NCI-H1048 (cell line): ENCODE results near the gene ZCCHC7.
"Not testable (repeated sequence)": the region's sequence is repeated elsewhere in the genome, so short reads cannot be mapped to it uniquely, and the experiment has no call there.

Experiments
- DNase-seq: peaks from one replicate; lab custom pipeline; 2025; lab: John Stamatoyannopoulos, UW

The ZCCHC7 gene

GRCh38 chr9:37373621-37374020 lies 253.2 kb downstream of the ZCCHC7 start:
- DNase-seq: no peak

- DNase-seq: no peak
Measured at GRCh38 chr9:37374892-37375291, 254.5 kb downstream of the ZCCHC7 start.

DNA sequence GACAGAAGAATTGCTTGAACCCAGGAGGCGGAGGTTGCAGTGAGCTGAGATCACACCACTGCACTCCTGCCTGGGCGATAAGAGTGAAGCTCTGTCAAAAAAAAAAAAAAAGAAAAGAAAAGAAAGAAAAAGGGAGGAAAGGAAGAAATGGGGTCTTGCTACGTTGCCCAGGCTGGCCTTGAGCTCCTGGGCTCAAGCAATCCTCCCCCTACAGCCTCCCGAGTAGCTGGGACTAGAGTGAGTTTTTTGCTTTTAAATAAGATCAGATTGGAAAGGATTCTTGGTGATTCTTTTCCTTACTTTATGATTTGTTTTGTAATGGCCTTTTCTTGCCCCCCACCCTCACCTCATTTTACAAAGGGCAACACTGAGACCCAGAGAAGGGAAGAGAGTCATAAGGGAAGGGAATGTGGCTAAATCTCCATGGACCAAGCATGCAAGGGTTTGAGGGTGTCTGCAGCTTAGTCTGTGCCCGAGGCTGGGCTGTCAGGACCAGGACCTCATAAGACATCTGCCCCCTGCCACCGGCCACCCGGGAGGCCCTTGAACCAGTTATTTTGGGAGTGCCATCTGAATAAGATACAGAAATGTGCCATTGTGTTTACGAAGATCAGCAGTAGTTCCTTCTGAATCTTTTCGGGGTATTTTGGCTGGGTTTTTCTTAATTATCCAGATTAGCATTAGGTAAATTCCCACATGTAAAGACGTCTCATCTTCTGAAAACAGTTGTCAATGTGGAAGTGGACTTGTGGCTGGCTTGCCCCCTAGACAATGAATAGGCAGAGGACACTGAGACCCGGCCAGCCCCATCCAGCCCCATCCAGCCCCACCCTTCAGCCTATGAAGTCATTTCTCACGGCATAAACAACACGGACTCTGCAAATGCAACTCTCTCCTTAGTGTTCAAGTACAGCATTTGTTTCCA lies 257.6 kb downstream of the ZCCHC7 start:
- DNase-seq: no peak

- no peak for DNase-seq
Measured at GRCh38 chr9:37378613-37379004, 258.2 kb downstream of the ZCCHC7 start.

GRCh38 chr9:37379835-37380234 lies 259.5 kb downstream of the ZCCHC7 start:
- DNase-seq: no peak

DNA sequence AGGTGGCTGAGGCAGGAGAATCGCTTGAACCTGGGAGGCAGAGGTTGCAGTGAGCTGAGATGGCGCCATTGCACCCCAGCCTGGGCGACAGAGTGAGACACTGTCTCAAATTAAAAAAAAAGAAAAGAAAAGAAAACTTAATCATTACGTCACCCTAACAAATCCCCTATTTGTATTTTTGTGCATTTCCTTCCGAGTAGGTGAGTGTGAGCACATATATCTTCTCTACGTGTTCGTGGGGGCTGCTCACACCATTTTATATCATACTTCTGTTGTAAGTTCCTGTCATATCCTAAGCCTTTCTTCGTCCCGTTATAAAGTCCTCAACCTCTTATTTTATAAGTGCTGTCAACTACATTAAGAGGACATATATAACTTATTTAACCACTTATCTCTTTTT lies 260.2 kb downstream of the ZCCHC7 start:
- no peak for DNase-seq

DNA sequence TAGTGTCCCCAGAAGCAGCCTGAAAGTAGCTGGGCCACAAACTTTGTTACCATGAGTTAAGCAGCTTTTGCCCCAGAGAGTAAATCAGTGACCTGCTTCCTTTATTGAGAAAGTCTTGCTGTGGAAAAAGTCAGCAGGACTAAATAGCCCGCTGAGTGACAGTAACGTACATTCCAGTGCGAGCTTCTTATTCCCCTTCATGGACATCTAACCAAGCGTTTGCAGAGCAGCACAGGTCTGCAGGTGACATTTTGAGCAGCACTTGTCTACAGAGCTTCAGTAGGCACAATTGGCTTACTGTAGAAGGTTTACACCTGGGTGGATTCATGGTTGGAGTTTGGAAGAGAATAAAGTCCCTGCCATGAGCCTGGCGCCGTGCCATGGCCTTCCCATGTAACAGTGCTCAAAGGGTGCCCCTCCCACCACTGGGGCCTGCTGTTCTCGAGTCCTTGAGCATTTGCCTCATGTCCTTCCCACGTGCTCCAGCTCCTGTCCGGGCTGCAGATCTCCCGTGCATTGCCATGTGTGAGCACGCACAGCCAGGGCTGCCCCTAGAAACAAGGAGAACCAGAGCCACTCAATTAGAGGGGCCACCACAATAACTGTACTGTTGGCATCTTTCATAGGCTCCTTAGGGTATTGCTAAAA lies 260.8 kb downstream of the ZCCHC7 start:
- no peak for DNase-seq

- no peak for DNase-seq
Measured at GRCh38 chr9:37382161-37382981, 262.0 kb downstream of the ZCCHC7 start.

DNA sequence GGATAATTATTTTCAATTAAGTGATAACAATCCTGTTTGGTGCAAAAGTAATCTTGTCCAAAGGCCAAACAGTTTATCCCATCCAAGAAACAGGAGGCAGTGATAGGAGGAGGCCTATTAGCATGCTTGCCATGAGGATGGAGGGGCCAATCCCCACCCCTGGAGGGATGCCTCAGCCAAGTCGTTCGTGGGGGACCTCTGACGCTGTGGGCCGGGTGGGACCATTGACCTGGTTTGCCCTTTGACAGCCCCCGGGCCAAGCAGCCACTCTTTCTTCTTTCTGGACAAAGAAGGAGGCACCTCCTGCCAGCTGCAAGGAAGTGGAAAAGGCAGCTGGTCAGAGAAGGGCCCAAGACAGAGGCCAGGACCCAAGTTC lies 262.6 kb downstream of the ZCCHC7 start:
- no peak for DNase-seq

- no peak for DNase-seq
Measured at GRCh38 chr9:37383393-37383792, 263.0 kb downstream of the ZCCHC7 start.

- no peak for DNase-seq
Measured at GRCh38 chr9:37383876-37384746, 263.7 kb downstream of the ZCCHC7 start.

DNA sequence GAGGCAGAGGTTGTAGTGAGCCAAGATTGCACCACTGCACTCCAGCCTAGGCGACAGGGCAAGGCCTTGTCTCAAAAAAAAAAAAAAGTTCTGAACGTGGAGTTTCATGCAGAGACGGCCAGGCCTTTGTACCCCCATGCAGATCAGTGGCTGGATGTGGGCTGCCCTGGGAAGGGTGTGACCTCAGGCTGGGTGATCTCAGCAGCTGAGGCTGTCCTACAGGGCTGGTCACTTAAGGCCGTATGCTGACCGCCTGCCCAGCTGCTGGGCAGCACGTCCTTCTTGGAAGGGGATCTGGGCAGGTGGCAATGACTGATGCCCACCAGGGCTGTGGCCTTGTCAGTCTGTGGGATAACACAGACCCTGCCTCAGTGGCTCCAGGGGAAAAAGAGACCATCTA lies 264.9 kb downstream of the ZCCHC7 start:
- DNase-seq: no peak

GRCh38 chr9:37386988-37387387 lies 266.6 kb downstream of the ZCCHC7 start:
- DNase-seq: no peak

- no peak for DNase-seq
Measured at GRCh38 chr9:37390759-37391158, 270.4 kb downstream of the ZCCHC7 start.

DNA sequence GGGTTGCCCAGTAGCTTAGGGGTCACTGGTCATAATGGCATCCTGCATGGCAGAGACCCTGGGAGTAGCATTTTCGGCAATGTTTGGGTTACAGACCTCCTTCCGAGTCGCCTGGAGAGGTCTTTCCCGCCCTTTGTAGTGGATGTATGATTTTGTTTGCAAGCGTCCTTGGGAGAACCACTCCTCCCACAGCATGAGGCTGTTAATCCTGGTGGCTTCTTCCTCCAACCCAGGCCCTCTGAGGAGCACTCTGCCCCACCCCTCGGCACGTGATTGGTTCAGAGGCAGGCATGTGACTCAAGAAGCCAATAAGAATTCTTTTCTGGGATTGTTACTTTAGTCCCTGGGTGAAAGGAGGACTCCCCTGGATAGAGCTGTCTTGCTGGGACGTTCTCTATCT lies 271.9 kb downstream of the ZCCHC7 start:
- DNase-seq: no peak

DNA sequence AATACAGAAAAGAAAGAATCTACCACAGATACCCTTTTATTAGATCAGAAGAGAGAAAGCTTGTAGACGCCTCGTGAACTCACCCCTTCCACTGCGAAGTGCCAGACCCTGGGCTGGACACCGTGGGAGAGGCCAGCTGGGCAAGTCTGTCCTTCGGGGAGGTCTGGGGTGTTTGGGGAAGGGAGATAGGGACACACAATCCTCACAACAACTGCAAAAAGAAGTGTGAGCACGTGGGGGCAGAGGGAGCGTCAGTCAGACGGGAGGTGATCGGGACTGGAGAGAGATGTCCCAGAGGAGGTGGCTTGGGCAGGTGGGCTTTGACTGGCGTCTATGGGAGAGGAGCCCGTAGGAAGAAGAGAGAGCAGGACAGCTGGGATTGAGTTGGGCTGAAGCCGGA lies 274.9 kb downstream of the ZCCHC7 start:
- no peak for DNase-seq

DNA sequence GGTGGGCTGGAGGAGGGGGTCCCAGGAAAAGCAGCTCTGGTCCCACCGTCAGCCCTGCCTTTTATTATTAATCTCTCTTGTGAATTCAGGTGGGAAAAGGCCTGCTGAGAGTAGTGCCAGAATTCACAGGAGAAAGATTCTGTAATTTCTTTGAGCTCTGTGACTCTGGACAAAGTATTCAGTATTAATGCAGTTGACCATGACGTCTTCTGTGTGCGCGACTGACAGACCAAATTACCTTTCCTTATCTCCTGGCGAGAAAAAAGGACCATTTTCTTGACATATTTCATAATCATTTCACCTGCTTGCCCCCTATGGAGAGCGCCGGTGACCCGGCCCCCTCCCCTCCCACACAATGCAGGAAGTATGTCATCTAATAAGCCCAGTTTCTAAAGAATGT lies 275.3 kb downstream of the ZCCHC7 start:
- DNase-seq: no peak

- not testable (repeated sequence) for DNase-seq
Measured at GRCh38 chr9:37397948-37398347, 277.6 kb downstream of the ZCCHC7 start.

DNA sequence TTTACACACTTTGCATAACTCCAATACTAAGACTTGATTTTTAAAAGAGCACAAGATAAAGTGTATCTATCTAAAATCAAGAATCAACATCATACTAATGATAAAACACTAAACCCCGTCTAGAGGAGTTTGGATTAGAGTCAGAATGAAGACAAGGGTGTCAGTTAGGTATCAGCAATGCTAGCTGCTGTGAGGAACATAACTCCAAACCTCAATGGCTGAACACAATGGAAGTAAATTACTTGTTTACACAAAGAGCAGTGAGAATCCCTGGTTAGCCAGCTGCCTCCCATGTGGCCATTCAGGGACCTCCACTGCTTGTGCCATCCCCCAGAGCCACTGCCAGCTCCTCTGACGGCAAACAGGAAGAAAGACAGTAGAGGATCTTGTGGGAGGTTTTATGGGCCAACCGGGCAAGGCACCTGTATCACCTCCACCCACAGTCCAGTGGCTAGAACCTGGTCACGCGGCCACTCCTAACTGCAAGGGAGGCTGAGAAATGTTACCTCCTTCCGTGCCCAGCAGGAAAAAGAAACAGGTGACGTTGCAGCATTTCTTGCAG lies 278.2 kb downstream of the ZCCHC7 start:
- DNase-seq: no peak

DNA sequence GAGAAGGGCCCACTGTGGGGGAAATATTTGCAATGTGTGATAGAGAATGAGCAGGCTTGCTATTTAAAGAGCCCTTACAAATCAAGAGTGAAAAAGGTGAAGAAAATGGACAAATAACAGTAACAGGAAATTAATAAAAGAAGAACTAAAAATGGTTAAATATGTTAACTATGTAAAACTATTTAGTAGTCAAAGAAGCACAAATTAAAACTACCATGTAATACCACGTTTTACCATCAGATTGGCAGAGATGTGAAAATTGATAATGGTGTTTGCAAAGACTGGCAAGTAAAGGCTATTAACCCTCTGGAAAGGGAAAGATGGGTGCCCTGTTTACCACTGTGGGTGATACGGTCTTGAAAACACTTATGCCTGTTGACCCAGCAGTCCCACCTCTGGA lies 279.0 kb downstream of the ZCCHC7 start:
- DNase-seq: no peak

DNA sequence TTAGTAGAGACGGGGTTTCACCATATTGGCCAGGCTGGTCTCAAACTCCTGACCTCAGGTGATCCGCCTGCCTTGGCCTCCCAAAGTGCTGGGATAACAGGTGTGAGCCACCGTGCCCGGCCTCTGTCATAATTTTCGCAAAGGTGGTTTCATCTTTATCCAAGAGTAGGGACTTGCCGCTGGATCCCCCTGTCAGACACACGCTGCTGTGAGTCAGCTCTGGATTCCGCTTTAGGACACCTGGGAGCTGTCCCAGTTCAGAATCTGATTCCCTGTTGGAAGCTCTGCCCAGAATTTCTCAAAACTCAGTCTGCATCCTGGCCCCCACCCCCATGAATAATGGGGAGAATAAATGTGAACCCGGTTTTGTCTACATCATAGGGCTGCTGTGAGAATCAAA lies 284.2 kb downstream of the ZCCHC7 start:
- DNase-seq: no peak
